Measurements from ENCODE around the gene SH3RF3.

SH3RF3 gene

GRCh38 chr2:109428281-109428680 is 299.3 kb downstream of the SH3RF3 start:
- no peak for DNase-seq

GRCh38 chr2:109428841-109429566 is 300.0 kb downstream of the SH3RF3 start:
- DNase-seq = no peak

GRCh38 chr2:109429567-109430328 is 300.7 kb downstream of the SH3RF3 start:
- no peak for DNase-seq

GRCh38 chr2:109430329-109430636 is 301.3 kb downstream of the SH3RF3 start:
- DNase-seq = no peak

DNA sequence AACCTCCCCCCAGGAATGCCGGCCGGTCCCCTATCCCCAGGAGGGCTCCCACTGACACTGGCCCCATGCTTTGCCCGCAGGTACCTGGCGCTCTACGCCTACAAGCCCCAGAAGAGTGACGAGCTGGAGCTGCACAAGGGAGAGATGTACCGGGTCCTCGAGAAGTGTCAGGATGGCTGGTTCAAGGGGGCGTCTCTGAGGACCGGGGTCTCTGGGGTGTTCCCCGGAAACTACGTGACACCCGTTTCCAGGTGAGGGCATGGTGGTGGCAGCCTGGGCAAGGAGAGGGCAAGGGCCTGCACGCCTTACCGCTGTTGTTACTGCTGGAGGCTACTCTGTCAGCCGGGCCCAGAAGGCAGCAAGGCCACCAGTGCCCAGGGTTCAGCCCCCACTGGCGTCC is 303.4 kb downstream of the SH3RF3 start:
- no peak for DNase-seq

DNA sequence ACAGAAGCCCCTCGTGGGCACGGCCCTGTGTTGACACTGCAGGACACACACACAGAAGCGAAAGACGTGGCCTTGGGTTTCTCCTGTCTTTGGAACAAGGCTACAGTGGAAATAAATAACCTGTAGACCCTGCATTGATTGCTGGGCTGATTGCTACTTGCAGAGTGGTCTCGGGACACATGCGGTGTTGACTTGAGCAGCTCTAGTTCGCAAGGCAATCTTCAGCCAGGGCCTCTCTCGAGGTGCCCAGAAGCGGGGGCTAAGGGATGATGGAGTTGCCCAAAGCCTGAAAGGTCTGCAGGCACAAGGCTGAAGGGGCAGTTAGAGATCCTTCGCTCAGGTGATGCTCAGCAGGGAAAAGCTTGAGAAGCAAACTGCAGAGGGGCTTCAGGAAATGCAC is 304.5 kb downstream of the SH3RF3 start:
- DNase-seq = no peak

GRCh38 chr2:109433926-109434325 is 304.9 kb downstream of the SH3RF3 start:
- no peak for DNase-seq

DNA sequence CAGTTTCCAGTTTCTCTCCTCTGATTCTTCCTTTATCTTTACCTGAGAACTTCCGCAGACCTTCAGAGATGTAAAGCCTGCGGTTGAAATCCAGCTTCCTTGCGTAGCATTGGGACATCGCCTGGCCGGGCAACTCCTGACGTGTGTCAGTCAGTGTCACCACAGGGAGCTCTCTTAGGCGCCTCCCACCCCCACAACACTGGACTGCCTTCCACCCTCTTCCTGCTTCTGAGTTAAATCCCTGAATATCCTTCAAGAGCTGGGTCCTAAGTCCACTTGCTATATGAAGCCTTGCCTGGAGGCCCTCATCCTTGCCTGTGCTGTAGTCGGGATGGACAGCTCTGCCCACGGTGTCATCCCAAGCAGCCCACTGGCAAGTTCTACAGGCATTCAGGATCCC is 305.3 kb downstream of the SH3RF3 start:
- DNase-seq = no peak

DNA sequence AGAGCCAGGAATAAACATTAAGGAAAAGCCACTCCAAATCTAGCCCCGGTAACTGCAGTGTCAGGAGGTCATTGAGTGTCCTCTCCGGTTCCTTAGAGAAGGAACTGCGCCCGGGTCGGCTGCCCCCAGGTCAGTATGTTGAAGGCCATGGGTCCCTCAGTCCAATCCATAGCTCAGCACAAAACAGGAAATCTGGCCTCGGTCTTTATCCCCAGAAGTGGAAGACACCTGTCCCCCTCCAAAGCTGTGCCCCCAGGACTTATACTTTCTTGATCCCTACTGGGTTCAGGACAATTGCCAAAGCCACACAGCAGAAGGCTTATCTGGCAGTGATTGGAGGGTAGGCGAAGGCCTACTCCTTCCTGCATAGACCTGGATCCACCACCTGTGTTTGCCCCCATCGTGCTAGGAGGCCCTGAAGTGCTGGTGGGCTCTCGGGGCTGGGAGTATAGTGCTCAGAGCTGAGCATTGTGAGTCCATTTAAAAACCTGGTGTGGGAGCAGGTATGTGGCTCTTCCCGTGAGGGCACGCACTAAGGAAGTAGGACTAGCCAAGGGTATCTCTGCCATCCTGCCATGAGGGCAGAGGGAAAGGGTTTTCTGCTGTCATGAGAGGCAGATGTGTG is 306.2 kb downstream of the SH3RF3 start:
- DNase-seq = no peak

GRCh38 chr2:109435901-109436598 is 307.0 kb downstream of the SH3RF3 start:
- DNase-seq = no peak

- DNase-seq = no peak
Measured at GRCh38 chr2:109436610-109437225, 307.7 kb downstream of the SH3RF3 start.

DNA sequence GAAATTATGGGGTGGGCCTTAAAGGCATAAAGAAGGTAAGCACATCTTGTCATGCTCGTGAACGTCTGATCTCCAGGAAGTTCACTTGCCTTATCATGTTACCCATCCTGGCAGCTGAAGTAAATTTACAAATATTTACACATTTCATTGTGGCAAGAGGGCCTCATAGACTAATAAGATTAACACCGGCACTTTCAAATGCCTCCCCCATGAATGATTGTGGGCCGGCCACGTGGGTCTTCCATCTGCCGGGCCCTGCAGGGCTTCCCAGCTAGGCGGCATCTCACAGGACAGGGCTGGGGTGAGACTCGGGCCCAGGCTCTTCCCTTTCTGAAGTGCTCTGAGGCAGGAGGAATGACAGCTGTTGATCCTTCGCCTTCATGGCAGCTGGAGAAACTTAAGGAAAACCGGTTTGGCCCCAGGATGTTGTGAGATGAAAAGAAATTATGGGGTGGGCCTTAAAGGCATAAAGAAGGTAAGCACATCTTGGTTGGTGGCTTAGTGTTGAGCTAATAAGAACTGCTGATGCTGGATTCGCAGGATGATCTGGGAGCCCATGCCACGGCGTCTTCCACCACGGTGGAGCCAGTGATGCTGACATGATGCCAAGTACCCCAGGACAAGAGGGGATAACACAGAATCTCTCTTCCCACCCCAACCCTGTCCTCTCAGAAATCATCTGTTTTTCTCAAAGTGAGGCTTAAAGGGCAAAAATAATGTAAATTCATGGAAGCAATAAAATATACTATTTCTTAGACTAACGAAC is 308.5 kb downstream of the SH3RF3 start:
- no peak for DNase-seq

GRCh38 chr2:109438146-109438545 is 309.1 kb downstream of the SH3RF3 start:
- no peak for DNase-seq

DNA sequence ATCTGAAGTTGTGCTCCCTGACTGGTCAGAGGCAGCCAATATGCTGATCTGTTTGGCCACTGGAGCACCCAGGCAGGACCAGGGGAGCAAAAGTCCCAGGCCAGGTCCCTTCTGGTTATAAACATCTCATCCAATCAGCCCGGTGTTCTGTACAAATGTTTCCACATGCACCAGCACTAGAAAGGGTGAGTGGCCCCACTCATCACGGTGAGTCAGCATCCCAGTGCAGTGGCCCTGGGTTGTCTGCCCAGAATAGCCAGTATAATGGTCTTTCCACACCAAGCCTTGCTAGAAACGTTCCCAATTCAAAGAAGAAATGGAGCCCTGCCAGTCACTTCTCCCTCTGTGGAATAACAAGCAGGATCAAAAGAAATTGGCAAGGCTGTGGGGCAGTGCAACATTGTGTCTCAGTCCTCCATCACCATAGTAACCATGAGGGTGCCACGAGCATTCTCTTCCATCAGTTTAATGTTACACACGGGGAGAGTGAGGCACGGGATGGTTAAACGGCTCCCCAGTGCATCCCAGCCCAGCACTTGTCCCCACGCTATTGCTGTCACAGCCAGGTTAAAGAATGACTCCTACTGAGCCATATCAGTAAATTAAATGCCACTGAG is 309.9 kb downstream of the SH3RF3 start:
- no peak for DNase-seq

GRCh38 chr2:109439390-109439786 is 310.4 kb downstream of the SH3RF3 start:
- no peak for DNase-seq

GRCh38 chr2:109439986-109440385 is 311.0 kb downstream of the SH3RF3 start:
- DNase-seq = no peak

- no peak for DNase-seq
Measured at GRCh38 chr2:109440499-109441156, 311.6 kb downstream of the SH3RF3 start.

- DNase-seq = no peak
Measured at GRCh38 chr2:109442715-109443319, 313.8 kb downstream of the SH3RF3 start.

- no peak for DNase-seq
Measured at GRCh38 chr2:109444916-109445315, 315.9 kb downstream of the SH3RF3 start.

GRCh38 chr2:109446278-109447131 is 317.5 kb downstream of the SH3RF3 start:
- DNase-seq = no peak

All from CD4-positive, alpha-beta T cell treated with Interferon gamma for 1 hour (primary cell).